ENCODE data around the gene RYR2. TPM values are rescaled to one million over a fixed set of nuclear protein-coding genes. Genes with fewer than 3 reads are reported as not detected.

The RYR2 gene
- total RNA-seq, 1 experiment from 2014 or later: 2.8 TPM

GRCh38 chr1:237500566-237500965, 458.6 kb downstream of the RYR2 start:
- DNase-seq (ENCODE audit: low spot score): no peak
- no peak for TF ChIP-seq EZH2 (IDR thresholded peaks at IDR 0.05; ENCODE audit: borderline replicate concordance, low read depth, low read length, poor library complexity, severe bottlenecking)
- no peak for TF ChIP-seq CTCF (conservative IDR thresholded peaks at IDR 0.05; ENCODE audit: low read depth, low read length)
- no peaks in the 10 kb centered on the region for H3K9me3 ChIP-seq (ENCODE audit: low read depth, low read length, poor library complexity, severe bottlenecking)
- no peaks in the 10 kb centered on the region for H3K27me3 ChIP-seq (replicated peaks; ENCODE audit: insufficient read depth, low read depth, low read length, poor library complexity)
- no peak overlapping the region for H3K27ac ChIP-seq (ENCODE audit: low read depth, low read length, poor library complexity, severe bottlenecking)
- POLR2A ChIA-PET (ENCODE audit: low non-redundant PET): no interaction called here
- H3K4me3 ChIP-seq (ENCODE audit: low read depth, low read length, poor library complexity, severe bottlenecking): no peak overlapping the region
- no peaks in the 10 kb centered on the region for H3K36me3 ChIP-seq (ENCODE audit: insufficient read depth, low read length, poor library complexity, severe bottlenecking)
- intact Hi-C loops (cut with micrococcal nuclease; ENCODE audit: unreplicated experiment): no loop called here
- no TSS peak for BruUV-seq (replicated peaks)
- CTCF ChIA-PET: no interaction called here
- no peaks in the 10 kb centered on the region for H3K4me1 ChIP-seq (ENCODE audit: insufficient read depth, low read length, poor library complexity, severe bottlenecking)

DNA sequence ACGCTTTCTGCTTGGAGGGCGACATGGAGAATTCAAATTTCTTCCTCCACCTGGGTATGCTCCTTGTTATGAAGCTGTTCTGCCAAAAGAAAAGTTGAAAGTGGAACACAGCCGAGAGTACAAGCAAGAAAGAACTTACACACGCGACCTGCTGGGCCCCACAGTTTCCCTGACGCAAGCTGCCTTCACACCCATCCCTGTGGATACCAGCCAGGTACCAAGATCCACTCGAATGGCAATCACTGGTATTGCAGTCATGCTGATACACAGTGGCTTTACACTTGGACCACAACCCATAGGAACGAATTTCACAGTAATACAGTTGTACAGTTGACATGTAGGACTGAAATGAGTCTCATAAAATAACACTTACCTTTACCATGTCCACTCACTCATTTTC, 461.3 kb downstream of the RYR2 start:
- no peaks in the 10 kb centered on the region for H3K9me3 ChIP-seq (ENCODE audit: low read depth, low read length, poor library complexity, severe bottlenecking)
- ChIA-PET CTCF (no interaction called here), POLR2A (ENCODE audit: low non-redundant PET) (no interaction called here)
- H3K27me3 ChIP-seq (replicated peaks; ENCODE audit: insufficient read depth, low read depth, low read length, poor library complexity): no peaks in the 10 kb centered on the region
- no peak for TF ChIP-seq CTCF (conservative IDR thresholded peaks at IDR 0.05; ENCODE audit: low read depth, low read length)
- TF ChIP-seq EZH2 (IDR thresholded peaks at IDR 0.05; ENCODE audit: borderline replicate concordance, low read depth, low read length, poor library complexity, severe bottlenecking): no peak
- no peak for DNase-seq (ENCODE audit: low spot score)
- no peaks in the 10 kb centered on the region for H3K36me3 ChIP-seq (ENCODE audit: insufficient read depth, low read length, poor library complexity, severe bottlenecking)
- BruUV-seq (replicated peaks): no TSS peak
- no peaks in the 10 kb centered on the region for H3K4me1 ChIP-seq (ENCODE audit: insufficient read depth, low read length, poor library complexity, severe bottlenecking)
- intact Hi-C loops (cut with micrococcal nuclease; ENCODE audit: unreplicated experiment): no loop called here
- no peak overlapping the region for H3K27ac ChIP-seq (ENCODE audit: low read depth, low read length, poor library complexity, severe bottlenecking)
- no peak overlapping the region for H3K4me3 ChIP-seq (ENCODE audit: low read depth, low read length, poor library complexity, severe bottlenecking)

GRCh38 chr1:237507005-237507404, 465.0 kb downstream of the RYR2 start:
- CTCF ChIA-PET: no interaction called here
- no peak for DNase-seq (ENCODE audit: low spot score)
- Histone ChIP-seq H3K27ac (ENCODE audit: low read depth, low read length, poor library complexity, severe bottlenecking) (no peak overlapping the region), H3K27me3 (replicated peaks; ENCODE audit: insufficient read depth, low read depth, low read length, poor library complexity) (no peaks in the 10 kb centered on the region), H3K4me3 (ENCODE audit: low read depth, low read length, poor library complexity, severe bottlenecking) (no peak overlapping the region), H3K4me1 (ENCODE audit: insufficient read depth, low read length, poor library complexity, severe bottlenecking) (no peaks in the 10 kb centered on the region), H3K9me3 (ENCODE audit: low read depth, low read length, poor library complexity, severe bottlenecking) (no peaks in the 10 kb centered on the region), H3K36me3 (ENCODE audit: insufficient read depth, low read length, poor library complexity, severe bottlenecking) (no peaks in the 10 kb centered on the region)
- TF ChIP-seq EZH2 (IDR thresholded peaks at IDR 0.05; ENCODE audit: borderline replicate concordance, low read depth, low read length, poor library complexity, severe bottlenecking) (no peak), CTCF (conservative IDR thresholded peaks at IDR 0.05; ENCODE audit: low read depth, low read length) (no peak)
- BruUV-seq (replicated peaks): no TSS peak
- POLR2A ChIA-PET (ENCODE audit: low non-redundant PET): no interaction called here
- intact Hi-C loops (cut with micrococcal nuclease; ENCODE audit: unreplicated experiment): no loop called here

All from A673 (cell line).